MM.1S (cell line): ENCODE data around the gene TMEM119.

Experiments
- DNase-seq: peaks from one replicate; pipeline ENCODE4 v3.0.0-alpha.2; 2015
- H2AFZ ChIP-seq: fragments of 300-600 bp; sonication (generic); 2 replicates; pipeline ENCODE4 v1.6.0; 2016; ENCODE audit warnings: antibody characterized with exemption, low read length
- H3F3A ChIP-seq: fragments of 300-600 bp; sonication (generic); 2 replicates; pipeline ENCODE4 v1.6.1; 2016; ENCODE audit warnings: mild to moderate bottlenecking, antibody characterized with exemption, low read length, moderate library complexity, mixed read lengths; ENCODE audit not compliant: insufficient read depth
- H3K27ac ChIP-seq: fragments of 300-600 bp; sonication (generic); 2 replicates; pipeline ENCODE4 v1.5.1; 2016; ENCODE audit warnings: mild to moderate bottlenecking, low read length
- H3K27me3 ChIP-seq: fragments of 300-600 bp; sonication (generic); replicated peaks from 2 replicates; pipeline ENCODE4 v1.6.0; 2016; ENCODE audit warnings: low read length; ENCODE audit not compliant: insufficient read depth
- H3K36me3 ChIP-seq: fragments of 300-600 bp; sonication (generic); replicated peaks from 2 replicates; pipeline ENCODE4 v1.6.1; 2016; ENCODE audit warnings: mild to moderate bottlenecking, low read length, mixed read lengths; ENCODE audit not compliant: insufficient read depth
- H3K4me1 ChIP-seq: fragments of 300-600 bp; sonication (generic); 2 replicates; pipeline ENCODE4 v1.6.1; 2016; ENCODE audit warnings: low read length, mixed read lengths
- H3K4me2 ChIP-seq: fragments of 300-600 bp; sonication (generic); 2 replicates; pipeline ENCODE4 v1.6.0; 2016; ENCODE audit warnings: low read depth, low read length
- H3K4me3 ChIP-seq: fragments of 300-600 bp; sonication (generic); 2 replicates; pipeline ENCODE4 v1.5.1; 2016; ENCODE audit warnings: low read length, mixed read lengths
- H3K79me2 ChIP-seq: fragments of 300-600 bp; sonication (generic); 2 replicates; pipeline ENCODE4 v1.6.1; 2016; ENCODE audit warnings: mixed run types, low read length, mixed read lengths
- H3K9ac ChIP-seq: fragments of 300-600 bp; sonication (generic); 2 replicates; pipeline ENCODE4 v1.6.1; 2016; ENCODE audit warnings: low read length, mixed read lengths
- H3K9me2 ChIP-seq: fragments of 300-600 bp; sonication (generic); replicated peaks from 2 replicates; pipeline ENCODE4 v1.6.1; 2016; ENCODE audit warnings: mild to moderate bottlenecking, low read length, mixed read lengths; ENCODE audit not compliant: insufficient read depth
- H3K9me3 ChIP-seq: fragments of 300-600 bp; sonication (generic); replicated peaks from 2 replicates; pipeline ENCODE4 v1.6.1; 2016; ENCODE audit warnings: mild to moderate bottlenecking, low read length, mixed read lengths; ENCODE audit not compliant: insufficient read depth
- H4K20me1 ChIP-seq: fragments of 300-600 bp; sonication (generic); 2 replicates; pipeline ENCODE4 v1.6.1; 2016; ENCODE audit warnings: mild to moderate bottlenecking, low read length, moderate library complexity, mixed read lengths; ENCODE audit not compliant: insufficient read depth
- CTCF ChIP-seq: fragments of 300-600 bp; sonication (generic); IDR thresholded peaks from 2 replicates; pipeline ENCODE4 v1.5.1; 2016; ENCODE audit warnings: antibody characterized with exemption, low read length, mixed read lengths
- EZH2 ChIP-seq: fragments of 300-600 bp; sonication (generic); optimal IDR thresholded peaks from 2 replicates; pipeline ENCODE3; 2017; ENCODE audit warnings: low read depth, mild to moderate bottlenecking, antibody characterized with exemption, low read length, mixed read lengths
- EZH2phosphoT487 ChIP-seq: fragments of 300-600 bp; sonication (generic); IDR thresholded peaks from 2 replicates; pipeline ENCODE4 v1.6.1; 2018; ENCODE audit warnings: antibody characterized with exemption, low read length

Gene TMEM119

DNA sequence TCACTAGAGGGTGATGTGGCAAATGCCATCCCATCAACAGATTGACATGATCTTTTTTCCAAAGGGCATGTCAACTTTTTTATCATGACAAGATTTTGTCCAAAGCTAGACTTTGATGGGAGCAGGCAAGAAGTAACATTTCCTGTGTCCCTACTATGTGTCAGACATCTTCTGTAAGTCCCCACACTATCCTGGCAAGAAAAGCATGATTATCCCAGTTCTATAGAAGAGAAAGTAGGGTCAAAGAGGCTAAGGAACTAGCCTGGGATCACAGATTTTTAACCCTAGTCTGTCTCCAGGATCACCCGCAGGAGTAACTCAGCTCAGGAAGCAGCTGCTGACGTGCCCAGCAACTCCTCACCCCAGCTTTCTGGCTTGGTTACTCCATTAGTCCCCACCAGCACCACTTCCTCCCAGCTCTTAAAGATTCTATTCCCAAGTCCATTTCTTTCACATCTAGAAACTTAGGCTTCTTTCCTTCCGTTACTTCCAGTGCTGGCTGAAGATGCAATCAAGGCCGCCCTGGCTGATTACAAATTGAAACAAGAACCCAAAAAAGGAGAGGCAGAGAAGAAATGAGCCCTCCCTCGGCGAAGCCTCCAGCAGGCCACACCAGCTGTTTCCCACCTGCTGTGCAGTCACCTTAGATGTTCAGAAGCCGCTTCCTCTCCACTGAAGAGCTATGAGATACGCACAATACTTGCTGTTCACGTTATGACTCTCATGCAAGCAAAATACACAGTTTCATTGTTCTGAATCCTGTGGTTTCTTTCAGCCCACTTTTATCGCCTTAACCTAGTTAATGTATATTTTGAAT lies 29.3 kb downstream of the TMEM119 start:
- DNase-seq, result peak; percentile 97
- TF ChIP-seq EZH2, result no peak
- no peak for TF ChIP-seq CTCF
- no peak for TF ChIP-seq EZH2phosphoT487
- no peaks in the 10 kb centered on the region for H4K20me1 ChIP-seq
- peak overlapping the region; percentile 39 for H3K4me3 ChIP-seq
- no peaks in the 10 kb centered on the region for H3K9me3 ChIP-seq
- H3F3A ChIP-seq, result peaks cover 86% of the 10 kb centered on the region
- H3K4me2 ChIP-seq, result peak overlapping the region; percentile 91
- peak overlapping the region; percentile 100 for H3K27ac ChIP-seq
- no peaks in the 10 kb centered on the region for H3K9me2 ChIP-seq
- peak overlapping the region; percentile 94 for H3K9ac ChIP-seq
- no peak overlapping the region for H2AFZ ChIP-seq
- H3K79me2 ChIP-seq, result peaks cover 42% of the 10 kb centered on the region
- H3K27me3 ChIP-seq, result no peaks in the 10 kb centered on the region
- no peaks in the 10 kb centered on the region; the same call in 1 of the 2 replicates for H3K36me3 ChIP-seq
- peaks cover 95% of the 10 kb centered on the region for H3K4me1 ChIP-seq

DNA sequence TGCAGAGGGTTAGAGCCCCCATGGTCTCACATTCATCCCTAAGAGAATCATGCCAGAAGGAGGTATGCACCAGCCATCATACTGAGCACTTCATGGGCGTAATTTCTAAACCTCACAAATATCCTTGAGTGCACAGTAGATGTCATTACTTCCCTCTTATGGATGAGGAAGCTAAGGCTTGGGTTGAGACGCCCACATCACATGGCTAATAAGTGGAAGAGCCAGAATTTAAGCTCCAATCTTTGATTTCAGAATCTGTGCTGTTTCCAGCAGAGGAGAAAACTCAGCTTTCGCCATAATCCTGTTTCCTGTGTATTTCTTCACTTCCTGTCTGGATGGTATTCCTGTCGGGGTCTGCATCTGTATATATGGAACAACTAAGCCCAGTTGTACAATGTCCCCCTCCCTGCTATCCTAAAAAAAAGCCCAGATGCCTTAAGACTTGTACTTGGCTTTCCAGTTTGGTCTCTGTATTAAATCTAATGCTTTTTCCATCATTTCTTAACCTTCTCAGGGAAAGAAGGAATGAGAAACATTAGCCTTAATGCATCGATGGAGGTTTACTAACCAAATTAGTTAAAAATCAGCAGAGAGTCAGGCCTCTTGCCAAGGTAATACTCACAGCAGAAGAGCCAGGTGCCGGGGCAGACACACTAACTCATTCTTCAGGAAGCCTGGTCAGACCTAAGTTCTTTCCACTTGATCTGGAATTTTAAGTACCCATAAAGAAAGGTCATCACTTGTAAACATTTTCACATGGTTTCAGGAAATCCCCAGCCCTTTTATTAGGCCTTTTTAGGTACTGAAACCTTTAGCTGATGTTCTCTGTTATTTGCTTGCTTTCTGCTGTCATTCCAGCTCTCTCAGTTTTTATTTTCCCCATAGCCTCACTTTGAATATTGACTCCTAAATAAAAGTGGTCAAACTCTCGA lies 30.2 kb downstream of the TMEM119 start:
- no peak overlapping the region for H2AFZ ChIP-seq
- peaks cover 50% of the 10 kb centered on the region for H3K79me2 ChIP-seq
- no peak for TF ChIP-seq EZH2phosphoT487
- no peak for TF ChIP-seq EZH2
- TF ChIP-seq CTCF, result no peak
- peak overlapping the region; percentile 94 for H3K9ac ChIP-seq
- H3K9me2 ChIP-seq, result no peaks in the 10 kb centered on the region
- no peaks in the 10 kb centered on the region for H3K27me3 ChIP-seq
- H4K20me1 ChIP-seq, result no peaks in the 10 kb centered on the region
- peaks cover 85% of the 10 kb centered on the region for H3F3A ChIP-seq
- H3K27ac ChIP-seq, result peak overlapping the region; percentile 100
- peak overlapping the region; percentile 91 for H3K4me2 ChIP-seq
- no peaks in the 10 kb centered on the region; the same call in 1 of the 2 replicates for H3K36me3 ChIP-seq
- peaks cover 87% of the 10 kb centered on the region for H3K4me1 ChIP-seq
- H3K4me3 ChIP-seq, result peak overlapping the region; percentile 39
- DNase-seq, result peak; percentile 77
- H3K9me3 ChIP-seq, result no peaks in the 10 kb centered on the region

DNA sequence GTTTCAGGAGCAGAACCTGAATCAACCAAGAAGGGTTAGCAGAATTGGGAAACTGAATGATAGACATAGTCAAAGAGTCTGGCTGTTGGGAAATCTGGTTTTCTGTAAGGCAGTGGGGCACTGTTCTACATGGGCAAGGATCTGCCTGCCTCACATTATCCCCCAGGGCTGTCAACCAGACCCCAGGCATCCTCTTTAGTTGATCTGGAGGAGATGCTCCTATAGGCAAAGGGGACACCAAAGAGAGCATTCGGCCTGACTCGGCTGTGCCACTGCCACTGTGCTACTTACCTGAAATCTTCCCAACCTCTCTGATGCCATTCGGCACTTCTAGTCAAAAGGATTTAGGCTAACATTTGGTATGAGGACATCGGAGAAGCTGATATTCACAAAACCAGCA lies 31.4 kb downstream of the TMEM119 start:
- Histone ChIP-seq H3K9ac (peak overlapping the region; percentile 94), H3K27me3 (no peaks in the 10 kb centered on the region), H3K4me3 (no peak overlapping the region), H3K9me2 (no peaks in the 10 kb centered on the region), H3K79me2 (peaks cover 57% of the 10 kb centered on the region), H3K9me3 (no peaks in the 10 kb centered on the region), H4K20me1 (no peaks in the 10 kb centered on the region), H3K27ac (peak overlapping the region; percentile 100), H2AFZ (no peak overlapping the region), H3K4me1 (peaks cover 75% of the 10 kb centered on the region), H3K36me3 (no peaks in the 10 kb centered on the region; the same call in 1 of the 2 replicates), H3F3A (peaks cover 89% of the 10 kb centered on the region), H3K4me2 (peak overlapping the region; percentile 24)
- TF ChIP-seq EZH2phosphoT487 (no peak), EZH2 (no peak), CTCF (no peak)
- no peak for DNase-seq
